DND-41 (cell line): ENCODE data around the gene COL6A2.

Experiments used
- ATAC-seq: fragments of 200-7000 bp; cut with Tn5 transposase; 3 replicates; pipeline ENCODE4 v1.9.1; 2021; ENCODE audit warnings: low read depth; ENCODE audit not compliant: insufficient read depth
- DNase-seq: peaks from one replicate; pipeline ENCODE4 v3.0.0-alpha.2; 2020
- H2AFZ ChIP-seq: 2 replicates; pipeline ENCODE4 v1.6.0; 2012; ENCODE audit warnings: low read depth, low read length
- H3K27ac ChIP-seq: 2 replicates; pipeline ENCODE4 v1.5.1; 2012; ENCODE audit warnings: low read length, inconsistent platforms
- H3K27me3 ChIP-seq: fragments of 200-600 bp; sonication (generic); 2 replicates; pipeline ENCODE4 v1.6.0; 2012; ENCODE audit warnings: low read length, mild to moderate bottlenecking, inconsistent platforms; ENCODE audit not compliant: insufficient read depth, poor library complexity
- H3K36me3 ChIP-seq: 2 replicates; pipeline ENCODE4 v1.5.1; 2012; ENCODE audit warnings: low read length, inconsistent platforms; ENCODE audit not compliant: insufficient read depth
- H3K4me1 ChIP-seq: 2 replicates; pipeline ENCODE4 v1.5.1; 2012; ENCODE audit warnings: mild to moderate bottlenecking, low read length; ENCODE audit not compliant: insufficient read depth
- H3K4me2 ChIP-seq: 2 replicates; pipeline ENCODE4 v1.6.0; 2012; ENCODE audit warnings: mild to moderate bottlenecking, moderate library complexity, low read length, inconsistent platforms; ENCODE audit not compliant: insufficient read depth
- H3K4me3 ChIP-seq, 2 experiments: fragments of 200-600 bp in 1 of 2; shearing (Covaris generic) in 1 of 2; 2 replicates each; pipeline ENCODE4 v1.5.1; 2012 to 2016; ENCODE audit warnings: inconsistent platforms in 2 of 2, low read length in 2 of 2, mild to moderate bottlenecking in 2 of 2, low read depth in 1 of 2, moderate library complexity in 1 of 2
- H3K79me2 ChIP-seq: 2 replicates; pipeline ENCODE4 v1.6.0; 2012; ENCODE audit warnings: low read length, inconsistent platforms; ENCODE audit not compliant: insufficient read depth
- H3K9ac ChIP-seq: 2 replicates; pipeline ENCODE4 v1.6.0; 2012; ENCODE audit warnings: low read depth, mild to moderate bottlenecking, inconsistent platforms, low read length, moderate library complexity
- H3K9me3 ChIP-seq: 2 replicates; pipeline ENCODE4 v1.5.1; 2012; ENCODE audit warnings: low read length, moderate library complexity, mild to moderate bottlenecking, inconsistent platforms; ENCODE audit not compliant: insufficient read depth, severe bottlenecking
- H4K20me1 ChIP-seq: 2 replicates; pipeline ENCODE4 v1.6.0; 2012; ENCODE audit warnings: low read length; ENCODE audit not compliant: insufficient read depth
- EZH2 ChIP-seq: IDR thresholded peaks from 3 replicates; pipeline ENCODE4 v1.6.1; 2012; ENCODE audit warnings: borderline replicate concordance, low read depth, mild to moderate bottlenecking, moderate library complexity, low read length, inconsistent platforms; ENCODE audit not compliant: severe bottlenecking
- TF ChIP-seq, protein P1 (sequence below): IDR thresholded peaks from 2 replicates; pipeline ENCODE4 v1.5.1; 2012; ENCODE audit warnings: borderline replicate concordance, low read length, moderate library complexity, mild to moderate bottlenecking; ENCODE audit not compliant: poor library complexity, severe bottlenecking; ENCODE audit errors: extremely low read depth

COL6A2 gene

DNA sequence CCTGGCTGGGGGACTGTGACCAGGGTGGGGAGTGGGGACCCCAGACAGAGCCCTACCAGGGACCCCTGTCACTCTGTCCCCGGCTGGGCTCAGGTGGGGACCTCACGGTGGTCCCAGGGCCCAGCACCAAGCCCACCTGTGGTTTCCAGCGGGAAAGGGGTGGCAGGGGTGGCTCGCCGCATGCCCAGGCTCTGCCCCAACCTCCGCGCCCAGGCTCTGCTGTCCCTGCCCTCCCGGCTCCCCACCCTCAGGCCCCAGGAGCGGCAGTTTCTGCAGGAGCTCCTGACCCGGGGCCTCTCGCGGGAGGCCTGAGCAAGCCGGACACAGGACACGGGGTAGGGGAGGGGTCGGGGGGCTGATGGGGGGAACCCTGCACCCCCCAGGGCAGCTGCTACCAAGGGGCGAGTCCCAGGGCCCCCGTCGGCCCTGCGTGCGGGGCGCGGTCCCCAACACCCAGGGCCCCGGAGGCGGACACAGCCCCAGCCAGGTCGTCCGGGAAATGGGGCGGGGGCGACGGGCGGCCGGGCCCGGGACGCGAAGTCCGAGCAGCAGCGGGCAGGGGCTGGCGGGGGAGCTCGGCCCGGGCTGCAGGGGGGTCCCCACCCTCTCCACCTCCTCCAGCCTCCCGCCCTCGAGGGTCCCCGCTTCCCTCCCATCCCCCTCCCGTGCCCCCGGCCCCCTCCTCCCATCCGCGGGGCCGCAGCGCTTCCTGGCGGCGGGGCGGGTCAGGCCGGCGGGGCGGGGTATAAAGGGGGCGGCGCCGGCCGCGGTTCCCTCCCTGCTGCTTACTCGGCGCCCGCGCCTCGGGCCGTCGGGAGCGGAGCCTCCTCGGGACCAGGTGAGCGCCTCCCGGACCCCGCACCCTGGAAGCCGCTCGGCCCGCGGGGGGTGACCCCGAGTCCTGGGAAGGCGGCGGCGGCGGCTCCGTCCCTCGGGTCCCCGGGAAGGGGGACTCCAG, at the start of gene COL6A2:
COL6A2 (plus strand) TSS at position 777 of the 958 bp plus-strand sequence.
- no peaks in the 10 kb centered on the region for H4K20me1 ChIP-seq
- H3K9ac ChIP-seq, result no peak within 1 kb of the TSS
- H3K27ac ChIP-seq, result no peak within 1 kb of the TSS
- no peaks in the 10 kb centered on the region for H3K27me3 ChIP-seq
- DNase-seq (no peak), ATAC-seq (no peak)
- H2AFZ ChIP-seq, result no peak within 1 kb of the TSS
- no peak within 1 kb of the TSS for H3K4me3 ChIP-seq
- TF ChIP-seq, protein P1, sequence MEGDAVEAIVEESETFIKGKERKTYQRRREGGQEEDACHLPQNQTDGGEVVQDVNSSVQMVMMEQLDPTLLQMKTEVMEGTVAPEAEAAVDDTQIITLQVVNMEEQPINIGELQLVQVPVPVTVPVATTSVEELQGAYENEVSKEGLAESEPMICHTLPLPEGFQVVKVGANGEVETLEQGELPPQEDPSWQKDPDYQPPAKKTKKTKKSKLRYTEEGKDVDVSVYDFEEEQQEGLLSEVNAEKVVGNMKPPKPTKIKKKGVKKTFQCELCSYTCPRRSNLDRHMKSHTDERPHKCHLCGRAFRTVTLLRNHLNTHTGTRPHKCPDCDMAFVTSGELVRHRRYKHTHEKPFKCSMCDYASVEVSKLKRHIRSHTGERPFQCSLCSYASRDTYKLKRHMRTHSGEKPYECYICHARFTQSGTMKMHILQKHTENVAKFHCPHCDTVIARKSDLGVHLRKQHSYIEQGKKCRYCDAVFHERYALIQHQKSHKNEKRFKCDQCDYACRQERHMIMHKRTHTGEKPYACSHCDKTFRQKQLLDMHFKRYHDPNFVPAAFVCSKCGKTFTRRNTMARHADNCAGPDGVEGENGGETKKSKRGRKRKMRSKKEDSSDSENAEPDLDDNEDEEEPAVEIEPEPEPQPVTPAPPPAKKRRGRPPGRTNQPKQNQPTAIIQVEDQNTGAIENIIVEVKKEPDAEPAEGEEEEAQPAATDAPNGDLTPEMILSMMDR, result no peak
- H3K4me1 ChIP-seq, result no peaks in the 10 kb centered on the region
- no peak within 1 kb of the TSS for H3K4me2 ChIP-seq
- no peaks in the 10 kb centered on the region for H3K79me2 ChIP-seq
- no peaks in the 10 kb centered on the region for H3K9me3 ChIP-seq
- no peaks in the 10 kb centered on the region for H3K36me3 ChIP-seq

- no peak overlapping the region for H3K9ac ChIP-seq
- H2AFZ ChIP-seq, result no peak overlapping the region
- H3K27ac ChIP-seq, result no peak overlapping the region
- no peaks in the 10 kb centered on the region for H3K4me1 ChIP-seq
- no peaks in the 10 kb centered on the region for H4K20me1 ChIP-seq
- H3K9me3 ChIP-seq, result no peaks in the 10 kb centered on the region
- H3K36me3 ChIP-seq, result no peaks in the 10 kb centered on the region
- ATAC-seq (no peak), DNase-seq (no peak)
- TF ChIP-seq EZH2, result no peak
- TF ChIP-seq, protein P1, result no peak
- no peaks in the 10 kb centered on the region for H3K27me3 ChIP-seq
- H3K4me2 ChIP-seq, result no peak overlapping the region
- H3K79me2 ChIP-seq, result no peaks in the 10 kb centered on the region
- H3K4me3 ChIP-seq, result no peak overlapping the region
These were observed 48.7 kb upstream of the COL6A2 start for GRCh38 chr21:46048926-46049889.

GRCh38 chr21:46049890-46050667, 47.8 kb upstream of the COL6A2 start:
- Histone ChIP-seq H3K27ac (no peak overlapping the region), H3K27me3 (no peaks in the 10 kb centered on the region), H3K9ac (no peak overlapping the region), H4K20me1 (peaks cover 2% of the 10 kb centered on the region), H3K4me3 (no peak overlapping the region), H2AFZ (no peak overlapping the region), H3K4me1 (no peaks in the 10 kb centered on the region), H3K36me3 (no peaks in the 10 kb centered on the region), H3K79me2 (no peaks in the 10 kb centered on the region), H3K9me3 (no peaks in the 10 kb centered on the region), H3K4me2 (no peak overlapping the region)
- no peak for ATAC-seq
- no peak for TF ChIP-seq EZH2
- TF ChIP-seq, protein P1, result no peak
- DNase-seq, result no peak
